GM21717 (cell line): ENCODE measurements around the gene MAP7D1.
"Not testable (repeated sequence)": the region's sequence is repeated elsewhere in the genome, so short reads cannot be mapped to it uniquely, and the experiment has no call there.

Source experiments
- ATAC-seq: cut with Tn5 transposase; IDR thresholded peaks from one replicate; pipeline ENCODE4 v1.9.1; 2021; ENCODE audit warnings: mild to moderate bottlenecking, moderate library complexity; ENCODE audit not compliant: unreplicated experiment

MAP7D1 gene

GRCh38 chr1:36225283-36225899 is 69.4 kb downstream of the MAP7D1 start:
- ATAC-seq, result no peak

- ATAC-seq, result not testable (repeated sequence)
These were observed 74.3 kb downstream of the MAP7D1 start for GRCh38 chr1:36230279-36230678.
